ENCODE measurements around the gene MOG.
"Not testable (repeated sequence)": the region's sequence is repeated elsewhere in the genome, so short reads cannot be mapped to it uniquely, and the experiment has no call there.

The MOG gene

GRCh38 chr6:29641430-29642148, 15.3 kb upstream of the MOG start:
- DNase-seq = no peak

- no peak for DNase-seq
These were observed 8.8 kb upstream of the MOG start for GRCh38 chr6:29647927-29648642.

- peak; percentile 92 for DNase-seq
These were observed 6.9 kb upstream of the MOG start for GRCh38 chr6:29649701-29650673.

- no peak for DNase-seq
These were observed 5.3 kb upstream of the MOG start for GRCh38 chr6:29651413-29652197.

GRCh38 chr6:29652198-29652584, 4.7 kb upstream of the MOG start:
- no peak for DNase-seq

DNA sequence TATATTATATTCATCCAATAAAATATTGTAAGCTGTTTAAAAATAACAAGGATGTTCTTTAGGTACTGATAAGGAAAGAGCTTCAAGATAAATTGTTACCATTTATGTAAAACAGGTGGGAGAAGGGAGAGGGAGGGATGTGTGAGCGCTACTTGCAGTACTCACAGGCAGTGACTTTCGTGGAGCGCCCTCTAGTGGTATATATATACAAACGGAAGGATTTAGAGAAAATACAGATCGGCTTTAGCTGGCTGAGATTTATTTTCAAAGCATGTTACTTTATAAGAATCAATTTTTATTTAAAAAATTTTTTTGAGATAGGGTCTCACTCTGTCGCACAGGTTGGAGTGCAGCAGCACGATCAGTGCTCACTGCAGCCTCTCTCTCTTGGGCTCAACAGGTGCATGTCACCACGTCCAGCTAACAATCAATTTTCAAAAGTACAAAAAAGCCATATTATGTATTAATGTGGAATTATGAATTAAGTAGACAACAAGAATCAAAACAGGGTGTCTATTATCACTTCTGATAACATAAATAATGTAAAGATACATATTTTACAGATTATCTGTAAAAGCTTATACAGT, 3.3 kb upstream of the MOG start:
- DNase-seq = peak; percentile 58

GRCh38 chr6:29655658-29656057, 1.2 kb upstream of the MOG start:
- no peak for DNase-seq

DNA sequence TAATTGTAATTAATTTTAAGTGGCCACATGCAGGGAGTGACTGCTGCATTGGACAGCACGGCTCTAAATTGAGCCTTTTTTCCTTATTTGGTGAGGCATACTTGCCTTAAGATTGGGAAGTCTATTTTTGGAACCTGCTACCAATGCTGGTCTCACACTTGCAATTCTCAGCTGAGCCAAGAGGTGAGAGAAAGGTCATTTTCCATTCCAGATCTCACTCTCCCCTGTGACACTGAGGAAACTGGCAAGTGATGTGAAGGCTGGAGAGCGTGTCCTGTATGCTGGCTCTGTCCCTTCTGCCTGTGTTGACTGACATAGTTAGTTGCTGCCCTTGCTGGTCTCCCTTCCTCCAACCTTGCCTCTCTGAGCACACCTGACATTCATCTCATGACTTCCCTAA, 735 bp upstream of the MOG start:
- DNase-seq = no peak

- DNase-seq = no peak
These were observed 4.2 kb downstream of the MOG start for GRCh38 chr6:29661071-29661470.

GRCh38 chr6:29661502-29662141, 4.7 kb downstream of the MOG start:
- DNase-seq = not testable (repeated sequence)

DNA sequence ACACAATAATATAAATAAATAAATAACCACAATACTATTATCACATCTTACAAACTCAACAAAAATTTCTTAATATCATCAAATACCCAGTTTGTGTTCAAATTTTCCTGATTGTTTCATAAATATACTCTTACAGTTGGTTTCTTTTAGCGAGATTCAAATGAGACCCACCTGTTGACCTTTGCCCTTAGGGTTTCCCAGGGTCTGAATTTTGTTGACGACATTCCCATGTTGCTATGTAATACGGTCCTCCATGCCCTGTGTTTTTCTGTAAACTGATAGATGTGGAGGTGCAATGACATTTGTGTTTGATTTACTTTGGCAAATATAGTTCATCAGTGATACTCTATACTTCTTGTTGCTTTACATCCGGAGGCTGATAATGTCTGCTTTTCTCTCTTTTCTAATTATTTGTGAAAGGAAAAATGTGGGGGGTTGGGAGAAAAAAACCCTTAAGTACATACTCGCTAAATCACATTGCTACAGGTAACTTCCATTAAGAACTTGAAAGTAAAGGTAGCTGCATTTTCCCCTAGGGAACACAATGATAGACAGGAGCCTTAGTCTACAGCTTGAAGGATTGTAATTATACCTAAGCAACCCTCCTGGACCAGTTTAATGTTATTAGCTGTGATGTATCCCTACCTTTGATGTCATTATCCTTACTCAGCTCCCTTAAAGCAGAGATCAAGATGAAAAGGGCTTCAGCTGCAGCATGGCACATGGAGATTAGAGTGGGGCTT, 6.6 kb downstream of the MOG start:
- DNase-seq = no peak

DNA sequence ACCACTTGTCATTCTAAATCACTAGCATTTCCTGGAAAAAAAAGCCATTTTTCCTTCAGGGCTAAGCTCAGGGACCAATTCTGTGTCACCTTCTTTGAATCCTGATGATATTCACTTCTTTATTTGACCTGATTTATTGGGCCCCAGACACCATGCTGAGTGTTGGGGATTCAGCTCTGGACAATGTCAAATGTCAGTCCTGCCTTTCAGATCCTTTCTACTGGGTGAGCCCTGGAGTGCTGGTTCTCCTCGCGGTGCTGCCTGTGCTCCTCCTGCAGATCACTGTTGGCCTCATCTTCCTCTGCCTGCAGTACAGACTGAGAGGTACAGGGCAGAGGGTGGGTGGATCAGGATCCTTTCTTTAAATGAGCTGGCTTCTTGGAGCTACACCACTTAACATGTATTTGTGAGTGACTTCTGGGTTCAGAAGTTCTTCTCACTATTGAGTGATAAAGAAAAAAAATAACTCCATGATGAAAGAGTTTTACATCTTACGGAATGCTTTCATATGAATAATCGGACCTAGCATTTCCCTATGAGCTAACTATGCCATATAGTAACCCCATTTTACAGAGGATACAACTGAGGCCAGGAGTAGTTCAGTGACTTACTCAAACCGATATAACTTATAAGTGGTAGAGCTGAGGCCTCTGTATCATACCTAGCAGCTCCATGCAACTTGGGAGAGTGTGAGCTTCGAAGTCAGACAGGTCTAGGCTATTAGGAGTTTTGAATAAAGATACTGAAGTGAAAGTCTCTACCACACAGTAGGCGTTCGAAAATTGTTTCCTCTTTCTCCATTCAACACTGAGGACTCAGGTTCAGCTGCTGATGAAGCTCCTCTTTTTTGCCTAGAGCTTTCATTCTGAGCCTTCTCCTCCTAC, 9.3 kb downstream of the MOG start:
- no peak for DNase-seq

GRCh38 chr6:29666826-29667130, 9.9 kb downstream of the MOG start:
- DNase-seq = no peak

DNA sequence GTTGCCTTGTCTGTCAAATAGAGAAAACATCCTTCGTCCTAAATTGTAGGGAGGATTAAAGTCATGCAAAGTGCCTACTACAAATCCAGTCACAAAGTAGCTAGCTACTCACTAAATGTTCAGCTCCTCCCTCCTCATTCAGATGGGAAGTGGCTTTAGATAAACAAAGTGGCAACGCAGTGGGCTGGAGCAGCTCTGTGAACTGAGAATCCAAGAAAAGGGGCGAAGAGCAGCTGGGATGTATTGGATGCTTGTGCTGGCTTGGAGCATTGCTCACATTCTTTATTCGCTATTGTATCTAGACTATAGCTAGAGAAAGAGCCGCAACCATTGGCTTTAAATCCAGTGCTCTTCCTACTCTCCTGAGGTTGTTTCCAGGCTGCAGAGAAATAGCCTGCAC, 10.3 kb downstream of the MOG start:
- DNase-seq = no peak

DNA sequence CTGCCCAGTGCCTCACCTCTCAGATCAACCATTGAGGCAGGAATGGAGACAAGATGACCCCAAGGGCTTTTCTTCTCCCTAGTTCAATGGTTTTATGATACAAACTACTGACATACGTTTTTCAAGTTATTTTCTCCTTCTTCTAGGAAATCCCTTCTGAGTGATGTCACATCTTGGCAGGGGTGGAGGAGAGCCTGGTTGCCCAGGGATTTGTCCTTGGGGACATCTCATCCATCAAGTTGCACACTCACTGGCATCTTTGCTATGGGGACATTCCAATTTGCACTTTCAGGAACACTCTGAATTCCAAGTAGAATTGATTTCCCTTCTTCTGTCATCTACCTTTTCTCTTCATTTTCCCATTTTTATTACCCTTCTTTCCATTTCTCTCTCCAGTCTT, 14.1 kb downstream of the MOG start:
- no peak for DNase-seq

- not testable (repeated sequence) for DNase-seq
These were observed 15.2 kb downstream of the MOG start for GRCh38 chr6:29672116-29672515.

DNA sequence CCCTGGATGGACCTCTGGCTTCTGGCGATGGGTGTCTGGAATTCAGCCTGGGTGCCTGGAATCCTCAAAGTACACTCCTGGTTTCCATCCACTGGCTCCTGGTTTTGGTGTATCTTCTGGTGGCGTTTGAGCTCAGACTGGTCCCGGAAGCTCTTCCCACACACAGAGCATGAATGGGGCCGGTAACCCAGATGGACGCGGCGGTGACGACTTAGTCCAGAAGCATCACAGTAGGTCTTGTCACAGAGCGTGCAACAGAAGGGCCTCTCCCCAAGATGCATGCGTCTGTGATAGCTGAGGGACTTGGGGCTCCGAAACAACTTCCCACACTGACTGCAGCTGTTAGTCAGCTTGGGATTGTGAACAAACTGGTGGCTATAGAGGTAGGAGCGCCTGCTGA, 16.3 kb downstream of the MOG start:
- DNase-seq = no peak

DNA sequence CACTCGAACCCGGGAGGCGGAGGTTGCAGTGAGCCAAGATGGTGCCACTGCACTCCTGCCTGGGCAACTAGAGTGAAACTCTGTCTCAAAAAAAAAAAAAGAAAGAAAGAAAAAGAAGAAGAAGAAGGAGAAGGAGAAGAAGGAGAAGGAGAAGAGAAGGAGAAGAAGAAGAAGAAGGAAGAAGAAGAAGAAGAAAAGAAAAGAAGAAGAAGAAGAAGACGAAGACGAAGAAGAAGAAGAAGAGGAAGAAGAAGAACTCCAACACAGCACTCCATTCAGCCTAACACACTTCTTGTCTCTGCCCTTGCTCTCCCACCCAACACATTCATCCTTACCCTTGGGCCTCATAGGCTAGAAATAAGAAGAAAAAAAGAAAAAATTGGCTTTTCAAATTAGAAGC, 17.1 kb downstream of the MOG start:
- DNase-seq = no peak

GRCh38 chr6:29675561-29675960, 18.7 kb downstream of the MOG start:
- no peak for DNase-seq

DNA sequence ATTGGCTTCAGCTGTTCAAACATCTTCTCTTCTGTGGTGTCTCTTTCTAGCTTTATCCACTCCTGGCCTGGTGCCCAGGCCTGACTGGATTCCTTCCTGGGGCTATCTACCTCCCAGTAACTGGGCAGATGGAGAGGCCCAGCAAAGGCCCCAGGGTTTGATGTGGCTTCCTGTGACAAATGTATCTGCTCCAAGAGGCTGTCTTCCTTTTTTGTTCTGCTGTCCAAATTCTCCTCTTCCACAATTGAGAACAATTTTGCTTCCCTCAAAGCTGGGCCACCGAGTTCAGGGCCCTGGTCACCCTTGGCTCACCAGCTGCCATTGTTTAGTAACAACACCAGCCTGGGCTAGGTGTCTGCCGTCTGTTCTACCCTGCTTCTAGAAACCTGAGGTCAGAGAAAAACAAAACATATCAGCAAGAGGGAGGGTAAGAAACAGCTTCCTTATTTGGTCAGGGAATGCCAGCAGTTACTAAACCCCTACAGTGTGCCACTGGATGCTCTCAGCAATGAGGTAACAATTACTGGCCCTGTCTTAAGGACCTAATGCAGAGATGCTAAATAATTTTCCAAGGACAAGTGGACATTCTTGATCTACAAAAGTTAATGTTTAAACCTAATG, 20.2 kb downstream of the MOG start:
- DNase-seq = no peak

Measured in NCI-H1048 (cell line).